H9 (cell line): Measurements from ENCODE around the gene XPNPEP2. TPM values are rescaled to one million over a fixed set of nuclear protein-coding genes. Genes with fewer than 3 reads are reported as not detected.

Experiments used
- DNase-seq: peaks from one replicate; pipeline ENCODE4 v3.0.0-alpha.2; 2017
- H2AFZ ChIP-seq: one replicate; pipeline ENCODE4 v1.6.1; 2013; ENCODE audit warnings: mild to moderate bottlenecking, low read length, control low read depth, moderate library complexity
- H2AK5ac ChIP-seq: 2 replicates; pipeline ENCODE4 v1.6.1; 2013; ENCODE audit warnings: low read length, control low read depth, mixed read lengths; ENCODE audit not compliant: insufficient read length
- H2BK120ac ChIP-seq: one replicate; pipeline ENCODE4 v1.6.1; 2013; ENCODE audit warnings: low read depth, mild to moderate bottlenecking, low read length, control low read depth, inconsistent platforms; ENCODE audit not compliant: poor library complexity, severe bottlenecking
- H2BK12ac ChIP-seq: 2 replicates; pipeline ENCODE4 v1.6.1; 2013; ENCODE audit warnings: low read length, control low read depth, mixed read lengths, low read depth; ENCODE audit not compliant: insufficient read length
- H2BK15ac ChIP-seq: 2 replicates; pipeline ENCODE4 v1.6.1; 2013; ENCODE audit warnings: low read depth, low read length, control low read depth
- H2BK20ac ChIP-seq: one replicate; pipeline ENCODE4 v1.6.1; 2013; ENCODE audit warnings: low read depth, mild to moderate bottlenecking, low read length, control low read depth, inconsistent platforms; ENCODE audit not compliant: poor library complexity, severe bottlenecking
- H2BK5ac ChIP-seq: 2 replicates; pipeline ENCODE4 v1.6.1; 2013; ENCODE audit warnings: low read length, control low read depth, mixed read lengths; ENCODE audit not compliant: insufficient read length
- H3K14ac ChIP-seq: 2 replicates; pipeline ENCODE4 v1.6.1; 2013; ENCODE audit warnings: low read length, control low read depth; ENCODE audit not compliant: insufficient read depth
- H3K18ac ChIP-seq: 2 replicates; pipeline ENCODE4 v1.6.1; 2013; ENCODE audit warnings: low read depth, mild to moderate bottlenecking, mixed read lengths, low read length, control low read depth; ENCODE audit not compliant: insufficient read length
- H3K23ac ChIP-seq: 2 replicates; pipeline ENCODE4 v1.6.1; 2013; ENCODE audit warnings: low read length, control low read depth, mixed read lengths, low read depth; ENCODE audit not compliant: insufficient read length
- H3K23me2 ChIP-seq: 2 replicates; pipeline ENCODE4 v1.6.1; 2013; ENCODE audit warnings: low read depth, mild to moderate bottlenecking, mixed read lengths, low read length, control low read depth; ENCODE audit not compliant: insufficient read length, poor library complexity, severe bottlenecking
- H3K27ac ChIP-seq: 2 replicates; pipeline ENCODE4 v1.5.1; 2013; ENCODE audit warnings: low read length, control low read depth, mixed read lengths, low read depth; ENCODE audit not compliant: insufficient read length
- H3K27me3 ChIP-seq: 2 replicates; pipeline ENCODE4 v1.6.1; 2013; ENCODE audit warnings: low read length, control low read depth, inconsistent platforms; ENCODE audit not compliant: insufficient read depth
- H3K4ac ChIP-seq: 2 replicates; pipeline ENCODE4 v1.6.1; 2013; ENCODE audit warnings: low read depth, mild to moderate bottlenecking, control low read depth, inconsistent platforms, low read length, moderate library complexity
- H3K4me1 ChIP-seq: 2 replicates; pipeline ENCODE4 v1.6.1; 2013; ENCODE audit warnings: low read length, control low read depth, inconsistent platforms; ENCODE audit not compliant: insufficient read depth
- H3K4me2 ChIP-seq: 2 replicates; pipeline ENCODE4 v1.6.1; 2013; ENCODE audit warnings: low read length, control low read depth, mixed read lengths; ENCODE audit not compliant: insufficient read length, insufficient read depth
- H3K56ac ChIP-seq: 2 replicates; pipeline ENCODE4 v1.6.1; 2013; ENCODE audit warnings: low read depth, mild to moderate bottlenecking, mixed read lengths, low read length, control low read depth; ENCODE audit not compliant: insufficient read length
- H3K79me1 ChIP-seq: 2 replicates; pipeline ENCODE4 v1.6.1; 2013; ENCODE audit warnings: low read depth, mild to moderate bottlenecking, moderate library complexity, low read length, control low read depth, inconsistent platforms; ENCODE audit not compliant: insufficient read depth, poor library complexity, severe bottlenecking
- H3K79me2 ChIP-seq: 2 replicates; pipeline ENCODE4 v1.6.1; 2013; ENCODE audit warnings: low read length, control low read depth, inconsistent platforms; ENCODE audit not compliant: insufficient read depth
- H3K9ac ChIP-seq: 2 replicates; pipeline ENCODE4 v1.6.1; 2013; ENCODE audit warnings: low read length, control low read depth, mixed read lengths; ENCODE audit not compliant: insufficient read length; ENCODE audit errors: extremely low read depth
- H3K9me3 ChIP-seq: one replicate; pipeline ENCODE4 v1.6.1; 2013; ENCODE audit warnings: low read depth, low read length, inconsistent platforms; ENCODE audit not compliant: control insufficient read depth
- H3T11ph ChIP-seq: one replicate; pipeline ENCODE4 v1.6.1; 2013; ENCODE audit warnings: mild to moderate bottlenecking, low read length, control low read depth, inconsistent platforms
- H4K20me1 ChIP-seq: one replicate; pipeline ENCODE4 v1.6.1; 2013; ENCODE audit not compliant: control insufficient read depth, insufficient read length, insufficient read depth
- H4K5ac ChIP-seq: 2 replicates; pipeline ENCODE4 v1.6.1; 2013; ENCODE audit warnings: low read depth, mild to moderate bottlenecking, mixed read lengths, low read length, control low read depth; ENCODE audit not compliant: insufficient read length
- H4K8ac ChIP-seq: replicated peaks from 2 replicates; pipeline ENCODE4 v1.6.1; 2013; ENCODE audit warnings: low read length, control low read depth, mixed read lengths, low read depth; ENCODE audit not compliant: insufficient read length
- H4K91ac ChIP-seq: 2 replicates; pipeline ENCODE4 v1.6.1; 2013; ENCODE audit warnings: low read depth, mild to moderate bottlenecking, moderate library complexity, mixed read lengths, low read length, control low read depth; ENCODE audit not compliant: insufficient read length
- H3K27ac Mint-ChIP-seq, 3 experiments: 2 replicates in 2 of 3; 3 replicates in 1 of 3; pipeline ENCODE4 v1.8.0; 2020 to 2021; ENCODE audit warnings: mixed read lengths in 3 of 3, mild to moderate bottlenecking in 1 of 3, moderate library complexity in 1 of 3
- H3K27me3 Mint-ChIP-seq: 2 replicates; pipeline ENCODE4 v1.8.0; 2021; ENCODE audit warnings: low read depth, mild to moderate bottlenecking, moderate library complexity, mixed read lengths
- H3K36me3 Mint-ChIP-seq, 3 experiments: 2 replicates in 2 of 3; 3 replicates in 1 of 3; pipeline ENCODE4 v1.8.0; 2020 to 2021; ENCODE audit warnings: low read depth in 3 of 3, mixed read lengths in 3 of 3; ENCODE audit not compliant: insufficient read depth in 1 of 3
- H3K4me1 Mint-ChIP-seq, 2 experiments: 2 replicates each; pipeline ENCODE4 v1.8.0; 2020; ENCODE audit warnings: mixed read lengths in 2 of 2
- H3K4me3 Mint-ChIP-seq, 2 experiments: 2 replicates in 1 of 2; 3 replicates in 1 of 2; pipeline ENCODE4 v1.8.0; 2020 to 2021; ENCODE audit warnings: mild to moderate bottlenecking in 2 of 2, mixed read lengths in 2 of 2, moderate library complexity in 1 of 2
- H3K9me3 Mint-ChIP-seq, 2 experiments: 2 replicates in 1 of 2; 3 replicates in 1 of 2; pipeline ENCODE4 v1.8.0; 2020; ENCODE audit warnings: mild to moderate bottlenecking in 2 of 2, mixed read lengths in 2 of 2, moderate library complexity in 1 of 2
- CTCF ChIP-seq: fragments of 200-600 bp; sonication (generic); conservative IDR thresholded peaks from 3 replicates; pipeline ENCODE4 v1.8.0; 2021; ENCODE audit warnings: antibody characterized with exemption, mild to moderate bottlenecking
- WGBS: extraction: QIAGEN DNeasy Blood & Tissue Kit; methylation state at CpG from one replicate; pipeline ENCODE4 v1.1.7; 2013; ENCODE audit warnings: missing lambda C conversion rate, low lambda C conversion rate, mixed read lengths; ENCODE audit not compliant: insufficient read length; ENCODE audit errors: extremely low coverage; 5-methylcytosine and 5-hydroxymethylcytosine counted together
- total RNA-seq: library from RNA; stranded (reverse); gene quantifications from 2 replicates; pipeline ENCODE4 v1.2.1, GENCODE V29; 2021

XPNPEP2 gene
- total RNA-seq, 1 experiment from 2014 or later, result 0.11 TPM

DNA sequence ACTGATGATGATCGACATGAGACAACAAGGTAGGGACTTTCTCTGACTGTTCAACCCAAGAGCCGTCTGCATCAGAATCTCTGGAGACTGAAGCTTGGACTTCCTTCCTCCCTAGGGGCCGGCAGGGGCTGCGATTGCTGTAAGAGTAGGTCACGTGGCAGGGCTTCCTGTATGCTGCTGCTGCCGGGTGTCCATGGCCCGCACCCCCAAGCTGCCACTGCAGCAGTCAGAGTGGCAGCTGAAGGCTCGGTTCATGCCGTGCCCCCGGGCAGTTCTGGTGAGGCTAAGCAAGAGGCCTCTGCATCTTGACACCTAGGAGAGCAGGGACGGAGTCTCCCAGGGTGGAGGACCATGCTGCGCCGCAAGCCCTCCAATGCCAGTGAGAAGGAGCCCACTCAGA, 41.0 kb downstream of the XPNPEP2 start, which contains the start of gene SASH3:
Gene SASH3, plus strand, starts transcription at position 203 of the 400 bp plus-strand sequence. Its CDS starts 149 bp downstream, at position 352.
- H2BK15ac ChIP-seq, result no peak within 1 kb of the TSS
- H3K23me2 ChIP-seq, result no peaks in the 10 kb centered on the region
- H2BK5ac ChIP-seq, result no peak within 1 kb of the TSS
- no peak for TF ChIP-seq CTCF
- H3K27me3 ChIP-seq, result no peaks in the 10 kb centered on the region
- H2BK12ac ChIP-seq, result no peak within 1 kb of the TSS
- H2AK5ac ChIP-seq, result no peak within 1 kb of the TSS
- H2BK120ac ChIP-seq, result no peak within 1 kb of the TSS
- no peaks in the 10 kb centered on the region for H4K20me1 ChIP-seq
- no CpG with 5 or more reads among the region's 13 CpGs for WGBS
- no peak within 1 kb of the TSS for H3K18ac ChIP-seq
- no peak within 1 kb of the TSS for H2AFZ ChIP-seq
- no peaks in the 10 kb centered on the region for H3K9me3 ChIP-seq
- no peak for DNase-seq
- no peaks in the 10 kb centered on the region; a peak in 1 of 7 replicates for H3K36me3 Mint-ChIP-seq
- peaks cover 2 to 4% of the 10 kb centered on the region in 2 experiments; a peak in 2 of 4 replicates for H3K4me1 Mint-ChIP-seq
- H3K56ac ChIP-seq, result no peak within 1 kb of the TSS
- no peaks in the 10 kb centered on the region; the same call in 1 of the 2 replicates for H3K4me1 ChIP-seq
- peaks cover 16% of the 10 kb centered on the region for H3K27me3 Mint-ChIP-seq
- no peak within 1 kb of the TSS for H3K4me3 Mint-ChIP-seq
- no peak within 1 kb of the TSS for H3K4ac ChIP-seq
- no peaks in the 10 kb centered on the region for H3K79me1 ChIP-seq
- H3K79me2 ChIP-seq, result no peaks in the 10 kb centered on the region
- no peak within 1 kb of the TSS for H2BK20ac ChIP-seq
- H4K91ac ChIP-seq, result no peak within 1 kb of the TSS
- H3K4me2 ChIP-seq, result no peak within 1 kb of the TSS
- no peak within 1 kb of the TSS for H3T11ph ChIP-seq
- H3K27ac ChIP-seq, result no peak within 1 kb of the TSS
- H4K5ac ChIP-seq, result no peak within 1 kb of the TSS
- H4K8ac ChIP-seq, result no peak within 1 kb of the TSS
- H3K14ac ChIP-seq, result no peak within 1 kb of the TSS; the same call in 1 of the 2 replicates
- no peak within 1 kb of the TSS for H3K27ac Mint-ChIP-seq
- no peak within 1 kb of the TSS for H3K9ac ChIP-seq
- H3K9me3 Mint-ChIP-seq, result peaks cover 0 to 47% of the 10 kb centered on the region in 2 experiments; a peak in 2 of 5 replicates
- no peak within 1 kb of the TSS for H3K23ac ChIP-seq
